ENCODE data around the gene SLC39A11. TPM values are rescaled to one million over a fixed set of nuclear protein-coding genes. Genes with fewer than 3 reads are reported as not detected.

SLC39A11 gene
- total RNA-seq, 4 donors from 2014 or later = 55.1 to 123 (median 97.0) TPM

DNA sequence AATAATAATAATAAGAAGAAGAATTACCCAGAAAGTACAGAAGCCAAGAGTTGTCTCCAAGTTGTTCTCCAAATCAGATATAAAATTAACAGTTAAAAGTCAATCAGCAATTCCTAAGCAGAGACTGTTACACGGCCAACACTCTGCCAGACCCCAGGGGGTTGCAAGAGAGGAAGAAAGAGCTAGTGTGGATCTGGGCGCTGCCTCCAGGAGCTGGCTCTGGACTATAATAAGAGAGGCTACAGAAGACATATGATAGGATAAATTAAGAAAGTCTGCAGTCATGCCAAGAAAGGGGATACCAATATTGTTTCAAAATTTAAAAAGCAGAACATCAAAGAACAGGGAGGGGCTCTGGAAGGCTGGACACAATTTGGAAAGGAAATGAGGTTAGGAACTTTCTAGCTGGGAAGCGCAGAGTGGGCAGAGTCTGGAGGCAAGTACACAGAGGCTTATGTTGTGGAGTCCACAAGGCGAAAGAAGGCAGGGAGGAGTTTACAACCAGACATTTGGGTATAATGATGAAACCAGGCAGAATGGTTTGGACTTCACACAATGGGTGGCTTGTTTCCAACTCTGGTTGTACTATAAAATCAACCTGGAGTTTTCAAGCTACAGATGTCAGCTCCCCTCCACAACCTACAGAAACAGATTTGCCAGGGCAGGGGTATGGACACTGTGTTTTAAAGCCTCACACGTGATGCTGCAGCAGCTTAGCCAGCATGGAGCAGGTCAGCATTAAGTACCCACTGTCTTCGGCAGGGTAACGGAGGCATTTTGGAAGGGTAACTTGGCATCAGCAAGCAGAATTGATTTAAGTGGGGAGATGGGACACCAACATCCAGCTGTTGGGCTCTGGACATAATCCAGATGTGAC is 49.4 kb downstream of the SLC39A11 start:
- TF ChIP-seq, protein P1, sequence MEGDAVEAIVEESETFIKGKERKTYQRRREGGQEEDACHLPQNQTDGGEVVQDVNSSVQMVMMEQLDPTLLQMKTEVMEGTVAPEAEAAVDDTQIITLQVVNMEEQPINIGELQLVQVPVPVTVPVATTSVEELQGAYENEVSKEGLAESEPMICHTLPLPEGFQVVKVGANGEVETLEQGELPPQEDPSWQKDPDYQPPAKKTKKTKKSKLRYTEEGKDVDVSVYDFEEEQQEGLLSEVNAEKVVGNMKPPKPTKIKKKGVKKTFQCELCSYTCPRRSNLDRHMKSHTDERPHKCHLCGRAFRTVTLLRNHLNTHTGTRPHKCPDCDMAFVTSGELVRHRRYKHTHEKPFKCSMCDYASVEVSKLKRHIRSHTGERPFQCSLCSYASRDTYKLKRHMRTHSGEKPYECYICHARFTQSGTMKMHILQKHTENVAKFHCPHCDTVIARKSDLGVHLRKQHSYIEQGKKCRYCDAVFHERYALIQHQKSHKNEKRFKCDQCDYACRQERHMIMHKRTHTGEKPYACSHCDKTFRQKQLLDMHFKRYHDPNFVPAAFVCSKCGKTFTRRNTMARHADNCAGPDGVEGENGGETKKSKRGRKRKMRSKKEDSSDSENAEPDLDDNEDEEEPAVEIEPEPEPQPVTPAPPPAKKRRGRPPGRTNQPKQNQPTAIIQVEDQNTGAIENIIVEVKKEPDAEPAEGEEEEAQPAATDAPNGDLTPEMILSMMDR (IDR thresholded peaks at IDR 0.05) = no peak
- TF ChIP-seq POLR2A (IDR thresholded peaks at IDR 0.05) = no peak
- no peak overlapping the region for H3K4me3 ChIP-seq (replicated peaks in 1 of 3)
- no peaks in the 10 kb centered on the region for H3K36me3 ChIP-seq
- no peak overlapping the region for H3K27ac ChIP-seq
- no peak for DNase-seq
- H3K4me1 ChIP-seq = peaks cover 4 to 11% of the 10 kb centered on the region in 2 donors
- WGBS, 2 donors = 62 to 79% methylated on average over 7 of the region's 7 CpGs
- H3K9me3 ChIP-seq = no peaks in the 10 kb centered on the region
- intact Hi-C loops (cut with DNase I) = no loop called here
- no peaks in the 10 kb centered on the region for H3K27me3 ChIP-seq

DNA sequence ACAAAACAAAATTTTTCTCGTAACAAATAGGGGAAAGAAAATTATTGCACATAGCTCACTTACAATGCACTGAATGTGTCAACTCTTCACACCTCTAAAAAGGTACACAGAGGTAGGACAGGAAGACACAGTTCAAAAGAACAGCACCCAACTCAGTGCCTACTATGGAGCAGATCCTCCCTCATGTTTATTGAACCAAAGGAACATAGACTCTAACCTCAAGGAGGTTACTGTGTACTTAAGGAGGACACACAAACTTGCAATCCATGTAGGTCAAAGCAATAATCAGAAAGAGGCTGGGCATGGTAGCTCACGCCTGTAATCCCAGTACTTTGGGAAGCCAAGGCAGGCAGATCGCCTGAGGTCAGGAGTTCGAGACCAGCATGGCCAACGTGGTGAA is 50.3 kb downstream of the SLC39A11 start:
- Histone ChIP-seq H3K9me3 (no peaks in the 10 kb centered on the region), H3K27me3 (no peaks in the 10 kb centered on the region), H3K4me3 (replicated peaks in 1 of 3) (no peak overlapping the region), H3K4me1 (peaks cover 4 to 11% of the 10 kb centered on the region in 2 donors), H3K27ac (no peak overlapping the region), H3K36me3 (no peaks in the 10 kb centered on the region)
- WGBS, 2 donors = 83 to 89% methylated on average over 5 of the region's 5 CpGs
- intact Hi-C loops (cut with DNase I) = no loop called here
- TF ChIP-seq POLR2A (IDR thresholded peaks at IDR 0.05) = no peak
- TF ChIP-seq, protein P1 (IDR thresholded peaks at IDR 0.05) = no peak
- DNase-seq = no peak

DNA sequence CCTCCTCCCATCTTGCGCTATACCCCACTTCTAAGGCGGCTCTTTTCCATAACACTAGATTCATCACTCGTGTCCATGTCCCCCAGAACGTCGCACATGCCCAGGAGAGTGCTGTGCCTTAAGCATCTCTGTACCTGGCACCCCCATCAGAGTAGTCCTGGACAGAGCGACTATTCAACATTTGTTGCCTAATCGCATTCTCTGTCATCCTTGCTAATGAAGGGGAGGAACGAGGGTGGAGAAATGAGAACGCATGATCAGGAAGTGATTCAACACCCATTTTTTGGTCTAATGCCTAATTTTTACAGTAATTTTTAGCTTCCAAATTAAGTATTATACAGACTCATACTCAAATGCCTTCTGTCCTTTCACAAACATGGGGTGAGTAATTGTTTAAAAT is 53.2 kb downstream of the SLC39A11 start:
- no peaks in the 10 kb centered on the region for H3K27me3 ChIP-seq
- H3K4me1 ChIP-seq = peaks cover 4 to 11% of the 10 kb centered on the region in 2 donors
- TF ChIP-seq, protein P1 (IDR thresholded peaks at IDR 0.05) = no peak
- no peak for TF ChIP-seq POLR2A (IDR thresholded peaks at IDR 0.05)
- WGBS, 2 donors = 94 to 95% methylated on average over 9 of the region's 9 CpGs
- intact Hi-C loops (cut with DNase I) = no loop called here
- DNase-seq = no peak
- no peak overlapping the region for H3K4me3 ChIP-seq (replicated peaks in 1 of 3)
- H3K36me3 ChIP-seq = no peaks in the 10 kb centered on the region
- no peaks in the 10 kb centered on the region for H3K9me3 ChIP-seq
- no peak overlapping the region for H3K27ac ChIP-seq

DNA sequence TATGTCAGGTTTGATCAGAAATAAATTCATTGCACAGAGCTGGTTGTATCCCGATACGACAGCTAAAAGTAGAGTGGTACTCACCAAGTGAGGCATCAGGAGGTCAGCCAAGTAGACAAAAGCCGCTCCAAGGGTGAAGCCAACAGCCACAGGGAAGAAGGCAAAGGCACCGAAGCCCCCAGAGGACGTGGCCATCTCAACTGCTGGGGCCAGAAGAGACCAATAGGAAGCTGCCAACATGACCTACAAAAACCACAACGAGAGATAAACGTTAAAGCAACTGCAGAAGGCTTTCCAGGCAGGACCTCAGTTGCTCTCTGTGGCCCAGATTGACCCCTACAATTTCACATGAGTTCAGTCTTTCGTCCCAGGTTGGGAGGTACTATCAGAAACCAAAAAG is 61.0 kb downstream of the SLC39A11 start:
- Histone ChIP-seq H3K4me1 (peaks cover 0 to 6% of the 10 kb centered on the region in 2 donors), H3K27me3 (no peaks in the 10 kb centered on the region), H3K27ac (no peak overlapping the region), H3K4me3 (replicated peaks in 1 of 3) (no peak overlapping the region), H3K9me3 (no peaks in the 10 kb centered on the region), H3K36me3 (peaks cover 0 to 8% of the 10 kb centered on the region in 2 donors)
- intact Hi-C loops (cut with DNase I) = no loop called here
- WGBS, 2 donors = 87 to 90% methylated on average over 8 of the region's 8 CpGs
- no peak for TF ChIP-seq POLR2A (IDR thresholded peaks at IDR 0.05)
- TF ChIP-seq, protein P1 (IDR thresholded peaks at IDR 0.05) = no peak
- DNase-seq = no peak

DNA sequence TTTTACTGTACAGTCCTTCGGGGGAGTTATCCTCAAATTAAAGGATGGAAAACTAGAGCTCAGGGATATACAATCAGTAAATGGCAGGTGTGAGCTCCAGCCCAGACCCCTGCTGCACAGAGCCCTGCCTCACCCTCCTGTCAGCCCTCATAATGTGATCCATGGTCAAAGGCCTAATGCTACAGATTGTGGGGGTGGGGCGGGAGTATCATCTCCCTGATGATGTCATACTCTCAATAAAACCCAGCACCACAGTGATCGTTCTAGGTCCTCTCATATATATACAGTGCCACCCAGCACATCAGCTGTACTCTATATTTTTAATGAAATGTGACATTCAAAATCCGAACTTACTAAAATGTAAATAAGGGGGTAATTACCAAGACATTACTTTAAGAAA is 61.5 kb downstream of the SLC39A11 start:
- no peaks in the 10 kb centered on the region for H3K27me3 ChIP-seq
- H3K36me3 ChIP-seq = peaks cover 0 to 8% of the 10 kb centered on the region in 2 donors
- no peak for TF ChIP-seq POLR2A (IDR thresholded peaks at IDR 0.05)
- TF ChIP-seq, protein P1 (IDR thresholded peaks at IDR 0.05) = no peak
- no peak overlapping the region for H3K27ac ChIP-seq
- no peak for DNase-seq
- WGBS, 2 donors = 87 to 89% methylated on average over 4 of the region's 4 CpGs
- intact Hi-C loops (cut with DNase I) = no loop called here
- no peak overlapping the region for H3K4me3 ChIP-seq (replicated peaks in 1 of 3)
- H3K4me1 ChIP-seq = peaks cover 0 to 6% of the 10 kb centered on the region in 2 donors
- no peaks in the 10 kb centered on the region for H3K9me3 ChIP-seq

All from thyroid gland (tissue), 4 donors.